CD4-positive, alpha-beta T cell (primary cell): Measurements from ENCODE around the gene RIMS3. TPM values are rescaled to one million over a fixed set of nuclear protein-coding genes. Genes with fewer than 3 reads are reported as not detected.

Source experiments
- ATAC-seq: fragments of 200-7000 bp; cut with Tn5 transposase; one replicate; pipeline ENCODE4 v1.10.0; 2022; ENCODE audit warnings: mild to moderate bottlenecking; ENCODE audit not compliant: poor library complexity
- CTCF ChIA-PET: fragments of 350-600 bp; sonication (Branson Sonifier 250); formaldehyde crosslinking; loops from one replicate; lab custom pipeline; 2021; ENCODE audit warnings: antibody characterized with exemption, inconsistent platforms; lab: Charles Lee
- POLR2A ChIA-PET: fragments of 350-600 bp; sonication (Branson Sonifier 250); formaldehyde crosslinking; loops from one replicate; lab custom pipeline; 2021; ENCODE audit warnings: antibody characterized with exemption, inconsistent platforms; lab: Charles Lee
- DNase-seq, 14 experiments: peaks; one replicate each; pipeline ENCODE4 v3.0.0-alpha.2; 2013 to 2020; ENCODE audit warnings: mixed read lengths in 2 of 14
- H3K27ac ChIP-seq, 2 donors: one replicate each; pipeline versions ENCODE4 v1.5.1 to v1.7.0; 2013; ENCODE audit warnings: low read length in 2 of 2, low read depth in 1 of 2, mild to moderate bottlenecking in 1 of 2
- H3K27me3 ChIP-seq, 2 experiments: 1 replicate in 1 of 2; 2 replicates in 1 of 2; pipeline versions ENCODE4 v1.6.1 to v1.7.0; 2013; ENCODE audit warnings: low read length in 2 of 2, control low read depth in 1 of 2, mild to moderate bottlenecking in 1 of 2, moderate library complexity in 1 of 2; ENCODE audit not compliant: insufficient read depth in 2 of 2, control insufficient read depth in 1 of 2
- H3K36me3 ChIP-seq: one replicate; pipeline ENCODE4 v1.6.1; 2013; ENCODE audit warnings: low read length, control low read depth; ENCODE audit not compliant: insufficient read depth
- H3K4me1 ChIP-seq: one replicate; pipeline ENCODE4 v1.6.1; 2013; ENCODE audit warnings: low read length, control low read depth; ENCODE audit not compliant: insufficient read depth
- H3K4me3 ChIP-seq: one replicate; pipeline ENCODE4 v1.5.1; 2013; ENCODE audit warnings: mild to moderate bottlenecking, low read length, moderate library complexity
- H3K9me3 ChIP-seq, 2 experiments: 1 replicate in 1 of 2; 2 replicates in 1 of 2; pipeline versions ENCODE4 v1.6.1 to v1.7.0; 2013; ENCODE audit warnings: low read length in 2 of 2, mild to moderate bottlenecking in 2 of 2, control low read depth in 1 of 2, moderate library complexity in 1 of 2; ENCODE audit not compliant: control insufficient read depth in 1 of 2, insufficient read depth in 1 of 2
- H3K27ac Mint-ChIP-seq: one replicate; pipeline ENCODE4 v1.8.0; 2020; ENCODE audit warnings: mixed read lengths
- H3K27me3 Mint-ChIP-seq: one replicate; pipeline ENCODE4 v1.8.0; 2021; ENCODE audit warnings: mixed read lengths
- H3K36me3 Mint-ChIP-seq: one replicate; pipeline ENCODE4 v1.8.0; 2021; ENCODE audit warnings: low read depth, mixed read lengths
- H3K4me1 Mint-ChIP-seq: one replicate; pipeline ENCODE4 v1.8.0; 2021; ENCODE audit warnings: low read depth, mixed read lengths
- H3K4me3 Mint-ChIP-seq: one replicate; pipeline ENCODE4 v1.8.0; 2020; ENCODE audit warnings: mild to moderate bottlenecking, mixed read lengths
- H3K9me3 Mint-ChIP-seq: one replicate; pipeline ENCODE4 v1.8.0; 2020; ENCODE audit warnings: mixed read lengths
- CTCF ChIP-seq: fragments of 200-600 bp; IDR thresholded peaks from one replicate; pipeline ENCODE4 v1.8.0; 2022; ENCODE audit warnings: antibody characterized with exemption, mild to moderate bottlenecking
- intact Hi-C, 2 experiments: fragments of 100-400 bp; cut with DNase I in 1 of 2; cut with micrococcal nuclease in 1 of 2; formaldehyde crosslinking; loops; one replicate each; pipeline versions ENCODE4 v1.15.1 to v1.9.0; 2023 to 2025; cut with DNase I, micrococcal nuclease
- total RNA-seq, 174 experiments: library from RNA in 2 of 174; stranded (reverse) in 2 of 174; gene quantifications; one replicate each; pipeline ENCODE4 v1.2.3 and lab custom pipeline; 2021 to 2026

Gene RIMS3
- total RNA-seq, 2 experiments from 2014 or later, result 0.99 to 1.1 TPM

GRCh38 chr1:40692429-40692895, 27.0 kb upstream of the RIMS3 start:
- Histone ChIP-seq H3K4me3 (peak overlapping the region; percentile 96), H3K9me3 (no peaks in the 10 kb centered on the region), H3K36me3 (no peaks in the 10 kb centered on the region), H3K27me3 (no peaks in the 10 kb centered on the region), H3K27ac (peak overlapping the region; percentile 98 to 100), H3K4me1 (peaks cover 33% of the 10 kb centered on the region)
- H3K4me1 Mint-ChIP-seq, result peaks cover 80% of the 10 kb centered on the region
- intact Hi-C loops, result loop anchor here in 1 of 2 experiments (5.0 to 10.0 kb wide), 4 partner anchors 110 to 648 kb away; partner anchors contain the start of genes CAP1 and SMAP2
- TF ChIP-seq CTCF, result no peak
- peak overlapping the region; percentile 91 for H3K4me3 Mint-ChIP-seq
- DNase-seq, result no peak
- peak; percentile 4 for ATAC-seq
- peak overlapping the region; percentile 92 for H3K27ac Mint-ChIP-seq
- no peaks in the 10 kb centered on the region for H3K27me3 Mint-ChIP-seq
- ChIA-PET CTCF (interaction anchor here (1.0 to 3.4 kb wide), 5 partner anchors 16 to 160 kb away, joined by 3 to 9 read pairs (median 6); no protein-coding TSS in a partner anchor), POLR2A (interaction anchor here (1.0 to 8.4 kb wide), 22 partner anchors 10 to 1990 kb away, joined by 3 to 174 read pairs (median 9); partner anchors contain the start of genes CITED4, CTPS1, PPIE and RIMS3)
- H3K9me3 Mint-ChIP-seq, result no peaks in the 10 kb centered on the region
- H3K36me3 Mint-ChIP-seq, result peaks cover 43% of the 10 kb centered on the region

- H3K9me3 Mint-ChIP-seq, result no peaks in the 10 kb centered on the region
- H3K4me1 Mint-ChIP-seq, result peaks cover 73% of the 10 kb centered on the region
- Histone ChIP-seq H3K4me3 (peak within 1 kb of the TSS; percentile 96), H3K27me3 (no peaks in the 10 kb centered on the region), H3K4me1 (peaks cover 33% of the 10 kb centered on the region), H3K36me3 (no peaks in the 10 kb centered on the region), H3K27ac (peak within 1 kb of the TSS; percentile 98 to 100), H3K9me3 (no peaks in the 10 kb centered on the region)
- ChIA-PET POLR2A (interaction anchor here (0.6 to 8.4 kb wide), 42 partner anchors 9 to 1991 kb away, joined by 3 to 174 read pairs (median 6); partner anchors contain the start of genes CITED4, CTPS1, EXO5 and PPIE), CTCF (interaction anchor here (1.0 to 2.4 kb wide), 6 partner anchors 11 to 159 kb away, joined by 3 to 9 read pairs (median 4); no protein-coding TSS in a partner anchor)
- peak within 1 kb of the TSS; percentile 91 for H3K4me3 Mint-ChIP-seq
- peaks cover 40% of the 10 kb centered on the region for H3K36me3 Mint-ChIP-seq
- intact Hi-C loops, result loop anchor here (1.0 to 10.0 kb wide), 7 partner anchors 18 to 647 kb away; partner anchors contain the start of genes CAP1 (in 1 of the 2), CITED4 (in 1 of the 2), RIMS3 (in 1 of the 2) and SMAP2 (in 1 of the 2)
- DNase-seq (peak; percentile 88 to 99 (median 92)), ATAC-seq (peak; percentile 83)
- peak within 1 kb of the TSS; percentile 92 for H3K27ac Mint-ChIP-seq
- no peaks in the 10 kb centered on the region for H3K27me3 Mint-ChIP-seq
- no peak for TF ChIP-seq CTCF
Measured at GRCh38 chr1:40691538-40692428, 26.3 kb upstream of the RIMS3 start, which contains the start of gene NFYC. NFYC (plus strand) TSS chr1:40691704; CDS start chr1:40738844, 47,140 bp downstream.
